Fibroblast of the aortic adventitia (primary cell): ENCODE data around the gene HTT. TPM values are rescaled to one million over a fixed set of nuclear protein-coding genes. Genes with fewer than 3 reads are reported as not detected.
A peak's percentile ranks its signal among the peaks of the same experiment; 100 is the strongest.

Experiments
- DNase-seq: peaks from one replicate; pipeline ENCODE4 v3.0.0-alpha.2; 2010; ENCODE audit warnings: low read depth
- H3K4me3 ChIP-seq: 2 replicates; pipeline ENCODE4 v1.5.1; 2011; ENCODE audit warnings: low read depth, mild to moderate bottlenecking, control low read depth, low read length, moderate library complexity
- total RNA-seq: library from RNA; depleted of rRNA; stranded (reverse); fragments of >200 nt; gene quantifications from 2 replicates; pipeline ENCODE4 v1.2.3, GENCODE V29; 2012; ENCODE audit warnings: low replicate concordance
- TF ChIP-seq, protein P1 (sequence below): IDR thresholded peaks from 2 replicates; pipeline ENCODE4 v1.5.1; 2011; ENCODE audit warnings: mild to moderate bottlenecking, low read length, control low read depth, inconsistent platforms; ENCODE audit not compliant: insufficient read depth

Gene HTT
- total RNA-seq, 1 donor = 49.9 TPM

DNA sequence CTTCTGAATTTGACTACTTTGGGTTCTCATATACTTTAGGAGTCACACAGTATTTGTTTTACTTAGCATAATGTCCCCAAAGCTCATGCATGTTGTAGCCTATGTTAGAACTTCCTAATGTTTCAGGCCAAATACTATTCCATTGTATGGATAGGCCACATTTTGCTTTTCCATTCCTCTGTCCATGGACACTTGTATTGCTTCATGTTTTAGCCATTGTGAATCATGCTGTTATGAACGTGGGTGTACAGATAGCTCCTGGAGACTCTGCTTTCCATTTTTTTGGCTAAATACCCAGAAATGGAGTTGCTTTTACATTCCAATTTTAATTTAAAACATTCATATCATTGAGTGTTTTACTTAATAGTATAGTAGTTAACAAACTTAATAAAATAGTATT, 54.5 kb downstream of the HTT start:
- DNase-seq = peak; percentile 56
- TF ChIP-seq, protein P1, sequence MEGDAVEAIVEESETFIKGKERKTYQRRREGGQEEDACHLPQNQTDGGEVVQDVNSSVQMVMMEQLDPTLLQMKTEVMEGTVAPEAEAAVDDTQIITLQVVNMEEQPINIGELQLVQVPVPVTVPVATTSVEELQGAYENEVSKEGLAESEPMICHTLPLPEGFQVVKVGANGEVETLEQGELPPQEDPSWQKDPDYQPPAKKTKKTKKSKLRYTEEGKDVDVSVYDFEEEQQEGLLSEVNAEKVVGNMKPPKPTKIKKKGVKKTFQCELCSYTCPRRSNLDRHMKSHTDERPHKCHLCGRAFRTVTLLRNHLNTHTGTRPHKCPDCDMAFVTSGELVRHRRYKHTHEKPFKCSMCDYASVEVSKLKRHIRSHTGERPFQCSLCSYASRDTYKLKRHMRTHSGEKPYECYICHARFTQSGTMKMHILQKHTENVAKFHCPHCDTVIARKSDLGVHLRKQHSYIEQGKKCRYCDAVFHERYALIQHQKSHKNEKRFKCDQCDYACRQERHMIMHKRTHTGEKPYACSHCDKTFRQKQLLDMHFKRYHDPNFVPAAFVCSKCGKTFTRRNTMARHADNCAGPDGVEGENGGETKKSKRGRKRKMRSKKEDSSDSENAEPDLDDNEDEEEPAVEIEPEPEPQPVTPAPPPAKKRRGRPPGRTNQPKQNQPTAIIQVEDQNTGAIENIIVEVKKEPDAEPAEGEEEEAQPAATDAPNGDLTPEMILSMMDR = no peak
- no peak overlapping the region for H3K4me3 ChIP-seq

- no peak overlapping the region for H3K4me3 ChIP-seq
- TF ChIP-seq, protein P1 = no peak
- no peak for DNase-seq
Measured at GRCh38 chr4:3130201-3130600, 55.7 kb downstream of the HTT start.

DNA sequence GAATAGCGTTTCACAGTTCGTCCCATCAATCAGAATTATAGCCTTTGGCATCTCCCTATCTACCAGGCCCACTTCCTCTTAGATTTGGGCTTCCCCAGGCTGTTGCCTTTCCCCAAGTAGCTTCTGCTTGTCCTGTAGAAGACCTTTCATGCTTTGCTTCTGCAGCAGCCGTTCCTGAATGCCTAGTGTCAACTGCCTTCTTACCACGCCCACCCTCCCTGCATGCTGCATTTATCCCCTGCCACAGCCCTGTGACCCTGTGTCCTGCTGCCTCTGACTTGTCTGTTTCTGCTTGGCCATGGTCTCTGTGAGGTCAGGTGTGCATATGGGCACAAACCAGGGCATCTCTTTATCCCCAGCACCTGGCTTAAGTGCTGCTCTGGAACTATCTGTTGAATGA, 56.3 kb downstream of the HTT start:
- H3K4me3 ChIP-seq = no peak overlapping the region
- TF ChIP-seq, protein P1 = no peak
- DNase-seq = no peak

GRCh38 chr4:3134201-3134600, 59.7 kb downstream of the HTT start:
- TF ChIP-seq, protein P1 = no peak
- H3K4me3 ChIP-seq = no peak overlapping the region
- DNase-seq = no peak

DNA sequence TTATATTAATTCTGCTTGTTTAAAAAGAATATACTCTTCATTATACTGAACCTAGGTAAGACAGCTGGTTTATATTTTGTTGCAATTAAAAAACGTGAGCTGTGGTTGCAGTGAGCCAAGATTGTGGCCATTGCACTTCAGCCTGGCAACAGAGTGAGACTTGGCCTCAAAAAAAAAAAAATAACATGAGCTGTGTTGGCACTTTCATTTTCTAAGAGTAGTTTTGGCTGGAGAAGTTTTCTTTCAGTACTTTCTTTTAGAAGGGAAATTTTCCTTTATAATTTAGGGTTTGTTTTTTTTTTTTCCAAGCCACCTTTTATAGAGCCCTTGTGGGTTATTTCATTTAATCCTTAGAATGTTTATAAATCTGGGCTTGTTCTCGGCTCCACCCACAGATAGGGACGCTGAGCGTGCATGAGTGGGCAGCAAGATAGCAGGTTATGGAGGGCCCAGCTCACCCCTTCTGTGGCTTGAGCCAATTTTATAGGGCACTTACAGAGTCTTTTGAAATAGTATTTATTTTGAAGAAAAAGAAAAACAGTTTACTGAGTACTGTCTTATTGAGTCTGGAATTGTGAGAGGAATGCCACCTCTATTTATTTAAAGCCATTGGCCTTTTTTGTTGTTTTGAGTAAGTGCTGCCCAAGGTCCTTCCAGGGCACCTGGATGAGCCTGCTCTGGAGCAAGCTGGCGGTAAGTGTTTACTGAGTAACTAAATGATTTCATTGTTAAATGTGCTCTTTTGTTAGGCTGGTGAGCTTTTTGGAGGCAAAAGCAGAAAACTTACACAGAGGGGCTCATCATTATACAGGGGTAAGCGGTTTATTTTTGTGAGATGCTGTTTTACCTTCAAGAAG, 60.9 kb downstream of the HTT start:
- DNase-seq = peak; percentile 47
- H3K4me3 ChIP-seq = no peak overlapping the region

GRCh38 chr4:3136454-3136853, 62.0 kb downstream of the HTT start:
- peak; percentile 56 for DNase-seq
- TF ChIP-seq, protein P1 = peak; percentile 26
- H3K4me3 ChIP-seq = no peak overlapping the region

More for the DNA sequence above, 60.9 kb downstream of the HTT start:
- TF ChIP-seq, protein P1 = no peak
